ENCODE data around the gene PHEX.

Gene PHEX

DNA sequence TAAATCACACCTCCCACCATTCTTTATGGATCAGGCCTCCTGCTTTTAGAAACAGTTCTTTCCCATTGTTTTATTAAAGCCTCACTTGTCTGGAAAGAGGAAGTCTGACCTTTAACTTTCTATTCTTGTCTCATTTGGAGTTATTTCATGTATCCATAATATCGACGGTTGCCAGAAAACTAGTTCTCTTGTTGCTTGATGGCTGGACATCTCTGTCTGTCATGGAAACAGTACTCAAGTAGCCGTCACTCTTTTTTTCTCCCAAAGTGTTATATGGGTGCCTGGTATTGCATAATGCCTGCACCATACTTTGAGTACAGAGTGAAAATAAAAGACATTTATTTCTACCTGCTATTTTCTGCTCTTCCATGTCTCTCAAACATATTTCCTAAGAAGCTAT is 61.4 kb downstream of the PHEX start:
- TF ChIP-seq ZFX (IDR thresholded peaks at IDR 0.05), result no peak
- TF ChIP-seq, protein P1, sequence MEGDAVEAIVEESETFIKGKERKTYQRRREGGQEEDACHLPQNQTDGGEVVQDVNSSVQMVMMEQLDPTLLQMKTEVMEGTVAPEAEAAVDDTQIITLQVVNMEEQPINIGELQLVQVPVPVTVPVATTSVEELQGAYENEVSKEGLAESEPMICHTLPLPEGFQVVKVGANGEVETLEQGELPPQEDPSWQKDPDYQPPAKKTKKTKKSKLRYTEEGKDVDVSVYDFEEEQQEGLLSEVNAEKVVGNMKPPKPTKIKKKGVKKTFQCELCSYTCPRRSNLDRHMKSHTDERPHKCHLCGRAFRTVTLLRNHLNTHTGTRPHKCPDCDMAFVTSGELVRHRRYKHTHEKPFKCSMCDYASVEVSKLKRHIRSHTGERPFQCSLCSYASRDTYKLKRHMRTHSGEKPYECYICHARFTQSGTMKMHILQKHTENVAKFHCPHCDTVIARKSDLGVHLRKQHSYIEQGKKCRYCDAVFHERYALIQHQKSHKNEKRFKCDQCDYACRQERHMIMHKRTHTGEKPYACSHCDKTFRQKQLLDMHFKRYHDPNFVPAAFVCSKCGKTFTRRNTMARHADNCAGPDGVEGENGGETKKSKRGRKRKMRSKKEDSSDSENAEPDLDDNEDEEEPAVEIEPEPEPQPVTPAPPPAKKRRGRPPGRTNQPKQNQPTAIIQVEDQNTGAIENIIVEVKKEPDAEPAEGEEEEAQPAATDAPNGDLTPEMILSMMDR (conservative IDR thresholded peaks at IDR 0.05), result no peak
- H3K27ac ChIP-seq, result no peak overlapping the region

DNA sequence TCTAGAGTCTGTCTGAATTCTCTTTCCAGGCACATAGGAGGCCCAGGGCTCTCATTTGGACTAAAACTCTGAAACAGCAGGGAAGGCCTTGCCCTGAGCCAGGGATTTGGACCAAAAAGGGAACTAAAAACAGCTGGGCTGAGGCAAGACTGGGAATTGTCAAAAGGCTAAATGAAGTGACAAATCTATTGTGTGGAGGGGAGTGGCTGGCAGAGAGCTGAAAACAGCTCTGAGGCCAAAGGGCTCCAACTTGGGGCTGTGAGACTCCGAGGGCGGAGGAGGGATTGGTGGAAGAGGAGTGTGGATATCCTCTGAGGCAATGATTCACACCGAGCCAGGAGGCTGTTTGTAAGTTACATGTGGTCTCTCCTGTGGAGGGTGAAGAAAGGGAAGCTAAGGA is 63.2 kb downstream of the PHEX start:
- no peak overlapping the region for H3K27ac ChIP-seq
- TF ChIP-seq ZFX (IDR thresholded peaks at IDR 0.05), result no peak
- TF ChIP-seq, protein P1 (conservative IDR thresholded peaks at IDR 0.05), result no peak

DNA sequence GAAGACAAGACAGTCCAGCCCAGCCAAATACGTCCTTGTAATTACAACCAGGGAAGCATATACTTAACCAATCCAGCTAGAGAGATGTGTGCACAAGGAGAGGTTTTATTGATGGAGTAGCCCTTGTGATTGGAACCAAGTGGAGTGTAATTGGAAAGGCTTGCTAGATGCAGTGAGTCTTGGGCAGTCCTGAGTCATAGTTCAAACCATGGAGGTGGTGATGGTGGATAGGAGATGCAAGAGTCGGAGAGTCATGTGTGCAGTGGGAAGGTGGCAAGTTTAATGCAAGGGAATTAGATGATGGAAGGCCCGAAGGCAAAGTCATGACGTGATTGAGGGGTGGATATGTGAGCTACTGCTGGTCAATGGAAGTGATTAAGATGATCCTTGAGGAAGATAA is 63.7 kb downstream of the PHEX start:
- TF ChIP-seq, protein P1 (conservative IDR thresholded peaks at IDR 0.05), result no peak
- TF ChIP-seq ZFX (IDR thresholded peaks at IDR 0.05), result no peak
- no peak overlapping the region for H3K27ac ChIP-seq

GRCh38 chrX:22097012-22097694 is 65.0 kb downstream of the PHEX start:
- TF ChIP-seq ZFX (IDR thresholded peaks at IDR 0.05), result no peak
- TF ChIP-seq, protein P1 (conservative IDR thresholded peaks at IDR 0.05), result no peak

GRCh38 chrX:22105231-22105630 is 73.1 kb downstream of the PHEX start:
- H3K27ac ChIP-seq, result no peak overlapping the region
- no peak for TF ChIP-seq ZFX (IDR thresholded peaks at IDR 0.05)
- TF ChIP-seq, protein P1 (conservative IDR thresholded peaks at IDR 0.05), result no peak

More at GRCh38 chrX:22097012-22097694, 65.0 kb downstream of the PHEX start:
- H3K27ac ChIP-seq, result no peak overlapping the region

DNA sequence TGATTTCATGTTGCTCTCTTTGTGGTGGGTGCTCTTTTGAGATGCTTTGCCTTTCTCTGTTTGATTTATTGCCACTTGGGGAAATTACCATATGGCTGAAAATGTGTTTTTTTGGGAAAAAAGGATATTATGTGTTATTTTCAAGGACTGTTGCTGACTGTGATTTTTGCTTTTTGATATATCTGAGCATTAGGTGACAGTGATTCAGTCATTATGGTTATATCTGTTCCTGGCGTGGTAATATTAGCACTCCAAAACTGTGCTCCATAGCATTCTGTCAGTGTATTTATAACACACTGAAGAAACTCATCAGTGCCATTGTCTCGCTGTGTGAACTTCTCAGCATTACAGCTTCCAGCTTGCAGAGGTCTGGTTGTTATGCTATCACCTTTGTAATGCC is 73.8 kb downstream of the PHEX start:
- TF ChIP-seq ZFX (IDR thresholded peaks at IDR 0.05), result no peak
- TF ChIP-seq, protein P1 (conservative IDR thresholded peaks at IDR 0.05), result no peak

DNA sequence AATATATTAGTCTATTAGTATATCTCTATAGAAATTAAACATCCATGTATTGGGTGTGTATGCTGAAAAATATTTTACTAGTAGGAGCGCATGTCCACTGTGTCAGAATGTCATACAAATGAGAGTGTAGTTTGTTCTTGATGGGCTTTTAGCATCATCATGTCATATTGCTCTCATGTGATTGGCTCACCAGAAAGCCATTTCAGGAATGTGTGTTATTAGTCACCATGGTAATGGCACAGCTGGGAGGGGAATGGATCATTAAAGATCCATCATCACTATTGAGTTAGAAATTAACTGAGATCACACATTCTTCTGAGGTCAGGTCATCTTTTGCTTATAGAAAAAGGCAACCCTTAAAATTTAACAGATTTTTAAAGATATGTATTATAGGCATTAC is 77.3 kb downstream of the PHEX start:
- H3K27ac ChIP-seq, result no peak overlapping the region
- no peak for TF ChIP-seq ZFX (IDR thresholded peaks at IDR 0.05)
- TF ChIP-seq, protein P1 (conservative IDR thresholded peaks at IDR 0.05), result no peak

More for the DNA sequence above, 73.8 kb downstream of the PHEX start:
- H3K27ac ChIP-seq, result no peak overlapping the region

Data from C4-2B (cell line).